Mesenchymal stem cell (in vitro differentiated cells and primary cell): ENCODE measurements around the gene LMTK2.

Experiments used
- DNase-seq: peaks from one replicate; pipeline ENCODE4 v3.0.0-alpha.2; 2013
- H2AFZ ChIP-seq: one replicate; pipeline ENCODE4 v1.6.1; 2013; ENCODE audit warnings: low read depth, mild to moderate bottlenecking, control low read depth, inconsistent platforms, low read length, moderate library complexity
- H2AK5ac ChIP-seq: 2 replicates; pipeline ENCODE4 v1.6.1; 2013; ENCODE audit warnings: low read length, moderate library complexity, mild to moderate bottlenecking, inconsistent platforms; ENCODE audit not compliant: severe bottlenecking
- H2BK120ac ChIP-seq: one replicate; pipeline ENCODE4 v1.6.1; 2013; ENCODE audit warnings: low read depth, mild to moderate bottlenecking, inconsistent platforms, low read length, moderate library complexity
- H2BK12ac ChIP-seq, 2 experiments: one replicate each; pipeline ENCODE4 v1.6.1; 2013; ENCODE audit warnings: inconsistent platforms in 2 of 2, low read length in 2 of 2, mild to moderate bottlenecking in 2 of 2, moderate library complexity in 2 of 2, control low read depth in 1 of 2
- H2BK15ac ChIP-seq: one replicate; pipeline ENCODE4 v1.6.1; 2013; ENCODE audit warnings: mild to moderate bottlenecking, low read depth, inconsistent platforms; ENCODE audit not compliant: poor library complexity, severe bottlenecking
- H2BK5ac ChIP-seq: 2 replicates; pipeline ENCODE4 v1.6.1; 2013; ENCODE audit warnings: low read depth, mild to moderate bottlenecking, low read length, control low read depth, inconsistent platforms; ENCODE audit not compliant: poor library complexity, severe bottlenecking
- H3K14ac ChIP-seq, 2 experiments: one replicate each; pipeline ENCODE4 v1.6.1; 2013; ENCODE audit warnings: inconsistent platforms in 2 of 2, low read length in 2 of 2, control low read depth in 1 of 2, mild to moderate bottlenecking in 1 of 2, moderate library complexity in 1 of 2
- H3K18ac ChIP-seq, 2 experiments: one replicate each; pipeline ENCODE4 v1.6.1; 2013; ENCODE audit warnings: inconsistent platforms in 2 of 2, low read length in 2 of 2, control low read depth in 1 of 2, low read depth in 1 of 2, mild to moderate bottlenecking in 1 of 2
- H3K23ac ChIP-seq, 2 experiments: one replicate each; pipeline ENCODE4 v1.6.1; 2013; ENCODE audit warnings: inconsistent platforms in 2 of 2, low read length in 2 of 2, mild to moderate bottlenecking in 2 of 2, moderate library complexity in 2 of 2, control low read depth in 1 of 2
- H3K27ac ChIP-seq: 2 replicates; pipeline ENCODE4 v1.5.1; 2013; ENCODE audit warnings: mild to moderate bottlenecking, moderate library complexity, low read length, control low read depth, inconsistent platforms; ENCODE audit not compliant: poor library complexity, severe bottlenecking
- H3K27me3 ChIP-seq, 2 experiments: 2 replicates each; pipeline versions ENCODE4 v1.6.1 to v1.7.0; 2013; ENCODE audit warnings: low read length in 2 of 2, mild to moderate bottlenecking in 2 of 2, moderate library complexity in 2 of 2, control low read depth in 1 of 2, inconsistent platforms in 1 of 2; ENCODE audit not compliant: control insufficient read depth in 1 of 2, insufficient read depth in 1 of 2
- H3K36me3 ChIP-seq, 2 experiments: 2 replicates each; pipeline versions ENCODE4 v1.6.1 to v1.7.0; 2013; ENCODE audit warnings: low read length in 2 of 2, control low read depth in 1 of 2, inconsistent platforms in 1 of 2, low read depth in 1 of 2, mild to moderate bottlenecking in 1 of 2; ENCODE audit not compliant: insufficient read depth in 2 of 2, control insufficient read depth in 1 of 2
- H3K4ac ChIP-seq, 2 experiments: one replicate each; pipeline ENCODE4 v1.6.1; 2013; ENCODE audit warnings: inconsistent platforms in 2 of 2, low read length in 2 of 2, mild to moderate bottlenecking in 2 of 2, moderate library complexity in 2 of 2, control low read depth in 1 of 2, low read depth in 1 of 2
- H3K4me1 ChIP-seq: 2 replicates; pipeline ENCODE4 v1.6.1; 2013; ENCODE audit warnings: low read depth, low read length, control low read depth; ENCODE audit not compliant: control insufficient read depth, insufficient read depth
- H3K4me2 ChIP-seq: 2 replicates; pipeline ENCODE4 v1.6.1; 2013; ENCODE audit warnings: low read length, mild to moderate bottlenecking, inconsistent platforms; ENCODE audit not compliant: poor library complexity, severe bottlenecking
- H3K4me3 ChIP-seq, 2 experiments: 2 replicates each; pipeline versions ENCODE4 v1.5.1 to v1.7.0; 2013; ENCODE audit warnings: low read length in 2 of 2, mild to moderate bottlenecking in 2 of 2, control low read depth in 1 of 2, low read depth in 1 of 2; ENCODE audit not compliant: insufficient read depth in 1 of 2
- H3K79me1 ChIP-seq: replicated peaks from 2 replicates; pipeline ENCODE4 v1.6.1; 2013; ENCODE audit warnings: mild to moderate bottlenecking, control low read depth, low read length, inconsistent platforms; ENCODE audit not compliant: poor library complexity, severe bottlenecking
- H3K9ac ChIP-seq: 2 replicates; pipeline ENCODE4 v1.7.0; 2013; ENCODE audit warnings: mild to moderate bottlenecking, low read length, moderate library complexity
- H3K9me3 ChIP-seq: 2 replicates; pipeline ENCODE4 v1.7.0; 2013; ENCODE audit warnings: mild to moderate bottlenecking, low read length; ENCODE audit not compliant: control insufficient read depth
- H4K8ac ChIP-seq: one replicate; pipeline ENCODE4 v1.6.1; 2013; ENCODE audit warnings: inconsistent platforms, mild to moderate bottlenecking, low read length, moderate library complexity
- H4K91ac ChIP-seq: one replicate; pipeline ENCODE4 v1.6.1; 2013; ENCODE audit warnings: mild to moderate bottlenecking, low read length, inconsistent platforms
- WGBS: methylation state at CpG from one replicate; pipeline ENCODE4 v1.1.7; 2013; ENCODE audit warnings: mixed read lengths; 5-methylcytosine and 5-hydroxymethylcytosine counted together

Gene LMTK2

DNA sequence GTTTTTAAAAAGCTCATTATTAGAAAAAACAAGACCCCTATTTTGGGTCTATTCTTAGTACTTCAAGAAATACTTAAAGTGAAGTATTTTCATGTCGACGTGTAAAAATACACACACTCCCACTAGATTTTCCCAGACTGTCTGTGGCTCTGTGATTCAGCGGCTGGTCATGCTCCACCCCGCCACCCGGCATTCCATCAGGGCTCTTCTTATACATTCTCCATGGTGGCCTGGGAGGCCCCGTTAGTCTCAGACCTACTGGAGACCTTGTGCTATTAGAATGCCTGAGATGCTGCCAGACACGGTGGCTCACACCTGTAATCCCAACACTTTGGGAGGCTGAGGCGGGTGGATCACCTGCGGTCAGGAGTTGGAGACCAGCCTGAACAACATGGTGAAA is 132.3 kb downstream of the LMTK2 start:
- Histone ChIP-seq H3K27me3 (no peaks in the 10 kb centered on the region), H3K4me2 (no peak overlapping the region), H3K23ac (no peak overlapping the region), H3K14ac (no peak overlapping the region), H3K4me3 (no peak overlapping the region), H3K18ac (no peak overlapping the region), H4K91ac (no peak overlapping the region), H4K8ac (no peak overlapping the region), H2BK120ac (no peak overlapping the region), H3K4ac (no peak overlapping the region), H2BK5ac (no peak overlapping the region), H3K79me1 (peaks cover under 1% of the 10 kb centered on the region), H2AK5ac (no peak overlapping the region), H2AFZ (no peak overlapping the region), H2BK12ac (no peak overlapping the region), H3K4me1 (peaks cover 5% of the 10 kb centered on the region), H3K9ac (no peak overlapping the region), H3K36me3 (peaks cover 35 to 74% of the 10 kb centered on the region in 2 experiments), H2BK15ac (no peak overlapping the region), H3K9me3 (no peaks in the 10 kb centered on the region), H3K27ac (no peak overlapping the region)
- WGBS = 83% methylated on average over 7 of the region's 9 CpGs
- DNase-seq = peak; percentile 19

DNA sequence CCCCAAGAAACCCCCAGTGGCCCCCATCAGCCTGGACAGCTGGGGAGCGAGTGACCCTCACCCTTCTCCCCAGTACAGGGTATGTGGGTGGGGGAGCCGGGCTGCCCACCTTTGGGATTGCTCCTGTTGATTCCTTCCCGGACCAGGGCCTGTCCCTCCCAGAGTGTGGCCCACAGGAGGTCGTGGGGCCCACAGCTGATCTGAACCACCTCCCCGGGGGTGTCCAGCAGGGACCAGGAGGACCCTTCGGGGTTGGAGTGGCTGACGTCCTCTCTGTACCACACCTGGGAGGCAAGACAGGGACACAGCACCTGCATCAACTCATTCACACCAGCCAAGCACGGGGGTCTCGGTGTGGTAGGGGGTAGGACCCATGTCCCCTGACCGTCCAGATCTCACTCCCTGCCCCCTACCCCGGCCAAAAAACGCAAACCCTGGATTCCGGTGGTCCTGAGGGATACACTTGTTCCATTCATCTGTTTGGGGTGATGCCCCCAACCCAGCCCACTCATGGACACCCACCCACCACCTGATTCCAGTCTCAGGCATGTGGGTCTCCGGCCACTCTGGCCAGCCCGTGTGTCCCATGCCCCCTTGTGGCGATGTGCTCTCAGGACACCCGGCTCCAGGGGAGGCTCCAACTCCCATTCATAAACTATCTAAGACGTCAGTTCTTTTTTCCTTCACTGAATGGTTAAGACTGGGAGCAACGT is 134.5 kb downstream of the LMTK2 start:
- no peak overlapping the region for H3K9ac ChIP-seq
- peaks cover 9% of the 10 kb centered on the region for H3K4me1 ChIP-seq
- no peak overlapping the region for H3K4me3 ChIP-seq
- H3K27ac ChIP-seq = no peak overlapping the region
- H3K9me3 ChIP-seq = no peaks in the 10 kb centered on the region
- peak; percentile 53 for DNase-seq
- no peak overlapping the region for H2AK5ac ChIP-seq
- H4K8ac ChIP-seq = no peak overlapping the region
- H3K27me3 ChIP-seq = no peaks in the 10 kb centered on the region
- H2BK12ac ChIP-seq = no peak overlapping the region
- H3K23ac ChIP-seq = no peak overlapping the region
- no peak overlapping the region for H2BK5ac ChIP-seq
- peaks cover 39 to 85% of the 10 kb centered on the region in 2 experiments for H3K36me3 ChIP-seq
- H3K4ac ChIP-seq = no peak overlapping the region
- H2BK120ac ChIP-seq = no peak overlapping the region
- peaks cover 12% of the 10 kb centered on the region for H3K79me1 ChIP-seq
- no peak overlapping the region for H3K14ac ChIP-seq
- WGBS = 70% methylated on average over 18 of the region's 19 CpGs
- H3K18ac ChIP-seq = no peak overlapping the region
- no peak overlapping the region for H2AFZ ChIP-seq
- no peak overlapping the region for H3K4me2 ChIP-seq
- no peak overlapping the region for H2BK15ac ChIP-seq
- no peak overlapping the region for H4K91ac ChIP-seq

DNA sequence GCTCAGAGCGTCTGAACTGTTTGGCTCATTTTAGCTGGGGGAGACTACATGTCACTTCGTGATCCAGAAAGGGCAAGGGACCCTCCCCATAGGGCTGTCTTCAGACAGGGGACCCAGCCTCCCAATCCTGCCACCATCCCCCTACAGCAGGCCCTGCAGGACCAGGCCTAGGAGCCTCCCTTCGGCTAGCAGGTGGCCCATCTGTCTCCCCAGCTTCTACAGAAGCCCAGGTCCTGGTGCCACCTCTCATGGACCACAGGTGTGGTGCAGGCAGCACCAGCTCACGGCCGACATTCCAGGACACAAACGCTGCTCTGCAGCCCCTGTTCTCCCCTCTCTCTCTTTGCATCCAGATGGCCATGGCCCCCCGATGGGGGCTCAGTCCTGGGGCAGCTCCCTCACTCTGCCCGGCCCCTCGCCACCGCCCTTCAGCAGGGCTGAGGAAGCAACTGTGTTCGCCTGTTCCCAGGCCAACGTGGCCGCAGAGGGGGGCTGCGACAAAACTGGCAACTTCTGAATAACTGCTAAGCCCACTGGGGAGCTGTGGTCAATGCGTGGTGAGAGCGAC is 135.1 kb downstream of the LMTK2 start:
- Histone ChIP-seq H4K91ac (no peak overlapping the region), H3K14ac (no peak overlapping the region), H2BK120ac (no peak overlapping the region), H3K18ac (no peak overlapping the region), H3K9me3 (no peaks in the 10 kb centered on the region), H3K79me1 (peaks cover 12% of the 10 kb centered on the region), H3K9ac (no peak overlapping the region), H2BK15ac (no peak overlapping the region), H3K4ac (no peak overlapping the region), H2AK5ac (no peak overlapping the region), H3K36me3 (peaks cover 36 to 78% of the 10 kb centered on the region in 2 experiments), H3K23ac (no peak overlapping the region), H2AFZ (no peak overlapping the region), H3K4me1 (peaks cover 9% of the 10 kb centered on the region), H4K8ac (no peak overlapping the region), H3K4me3 (no peak overlapping the region), H3K27me3 (no peaks in the 10 kb centered on the region), H2BK5ac (no peak overlapping the region), H3K4me2 (no peak overlapping the region), H2BK12ac (no peak overlapping the region), H3K27ac (no peak overlapping the region)
- 88% methylated on average over 16 of the region's 16 CpGs for WGBS
- no peak for DNase-seq

DNA sequence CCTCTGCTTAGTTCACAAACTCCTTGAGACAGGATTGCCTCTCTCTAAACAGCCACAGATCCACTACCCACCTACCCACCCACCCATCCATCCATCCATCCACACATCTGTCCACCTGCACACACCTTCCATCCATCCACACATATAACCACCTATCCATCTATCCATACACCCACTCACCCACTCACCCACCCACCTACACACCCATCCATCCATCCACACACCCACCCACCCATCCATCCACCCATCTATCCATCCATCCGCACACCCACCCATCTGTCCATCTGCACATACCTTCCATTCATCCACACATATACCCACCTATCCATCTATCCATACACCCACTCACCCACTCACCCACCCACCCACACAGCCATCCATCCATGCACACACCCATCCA is 135.7 kb downstream of the LMTK2 start:
- Histone ChIP-seq H2BK120ac (no peak overlapping the region), H3K9ac (no peak overlapping the region), H3K18ac (no peak overlapping the region), H2BK15ac (no peak overlapping the region), H3K23ac (no peak overlapping the region), H2AK5ac (no peak overlapping the region), H3K27ac (no peak overlapping the region), H3K9me3 (no peaks in the 10 kb centered on the region), H2BK5ac (no peak overlapping the region), H3K4me3 (no peak overlapping the region), H3K27me3 (no peaks in the 10 kb centered on the region), H2BK12ac (no peak overlapping the region), H4K8ac (no peak overlapping the region), H4K91ac (no peak overlapping the region), H3K4me2 (no peak overlapping the region), H3K36me3 (peaks cover 36 to 78% of the 10 kb centered on the region in 2 experiments), H3K79me1 (peaks cover 18% of the 10 kb centered on the region), H3K4me1 (peaks cover 9% of the 10 kb centered on the region), H3K4ac (no peak overlapping the region), H2AFZ (no peak overlapping the region), H3K14ac (no peak overlapping the region)
- WGBS = 91% methylated on average over 1 of the region's 1 CpG
- no peak for DNase-seq
